GM23338 (cell line): ENCODE measurements around the gene DNAJB6. TPM values are rescaled to one million over a fixed set of nuclear protein-coding genes. Genes with fewer than 3 reads are reported as not detected.

Experiments
- ATAC-seq: fragments of 200-7000 bp; cut with Tn5 transposase; 3 replicates; pipeline ENCODE4 v1.9.1; 2020
- DNase-seq: peaks from one replicate; pipeline ENCODE4 v3.0.0-alpha.2; 2015; ENCODE audit warnings: low spot score
- H2AFZ ChIP-seq: fragments of 200-600 bp; sonication (generic); 2 replicates; pipeline ENCODE4 v1.8.0; 2016; ENCODE audit warnings: antibody characterized with exemption, mild to moderate bottlenecking, moderate library complexity
- H3F3A ChIP-seq: fragments of 200-600 bp; sonication (generic); replicated peaks from 2 replicates; pipeline ENCODE4 v1.8.0; 2017; ENCODE audit warnings: antibody characterized with exemption, mixed run types, low read depth
- H3K27ac ChIP-seq: fragments of 200-600 bp; sonication (generic); 2 replicates; pipeline ENCODE4 v1.6.1; 2016; ENCODE audit warnings: low read depth
- H3K27me3 ChIP-seq: fragments of 200-600 bp; sonication (generic); 2 replicates; pipeline ENCODE4 v1.8.0; 2016; ENCODE audit warnings: mild to moderate bottlenecking, mixed run types, moderate library complexity; ENCODE audit not compliant: insufficient read depth
- H3K36me3 ChIP-seq: fragments of 200-600 bp; sonication (generic); 2 replicates; pipeline ENCODE4 v1.8.0; 2016; ENCODE audit warnings: mild to moderate bottlenecking; ENCODE audit not compliant: insufficient read depth
- H3K4me1 ChIP-seq: fragments of 200-600 bp; sonication (generic); 2 replicates; pipeline ENCODE4 v1.8.0; 2016; ENCODE audit warnings: mild to moderate bottlenecking, moderate library complexity; ENCODE audit not compliant: insufficient read depth
- H3K4me2 ChIP-seq: fragments of 200-600 bp; sonication (generic); 2 replicates; pipeline ENCODE4 v1.7.1; 2017; ENCODE audit warnings: mixed run types
- H3K4me3 ChIP-seq: fragments of 200-600 bp; sonication (generic); 2 replicates; pipeline ENCODE4 v1.6.1; 2016; ENCODE audit warnings: mixed run types
- H3K79me2 ChIP-seq: fragments of 200-600 bp; sonication (generic); replicated peaks from 2 replicates; pipeline ENCODE4 v1.8.0; 2017; ENCODE audit warnings: mild to moderate bottlenecking; ENCODE audit not compliant: insufficient read depth
- H3K9me2 ChIP-seq: fragments of 200-600 bp; sonication (generic); 2 replicates; pipeline ENCODE4 v1.8.0; 2017; ENCODE audit not compliant: insufficient read depth
- H4K20me1 ChIP-seq: fragments of 200-600 bp; sonication (generic); replicated peaks from 2 replicates; pipeline ENCODE4 v1.8.0; 2017; ENCODE audit warnings: mild to moderate bottlenecking; ENCODE audit not compliant: insufficient read depth
- H3K27ac Mint-ChIP-seq: 2 replicates; pipeline ENCODE4 v1.8.0; 2020; ENCODE audit warnings: inconsistent platforms, mild to moderate bottlenecking, moderate library complexity, mixed read lengths
- H3K27me3 Mint-ChIP-seq: 3 replicates; pipeline ENCODE4 v1.8.0; 2022; ENCODE audit warnings: low read depth, mild to moderate bottlenecking, moderate library complexity, mixed read lengths, inconsistent platforms; ENCODE audit not compliant: insufficient read depth, poor library complexity
- H3K36me3 Mint-ChIP-seq: 3 replicates; pipeline ENCODE4 v1.8.0; 2021; ENCODE audit warnings: low read depth, mild to moderate bottlenecking, inconsistent platforms, moderate library complexity, mixed read lengths
- H3K4me1 Mint-ChIP-seq: 3 replicates; pipeline ENCODE4 v1.8.0; 2020; ENCODE audit warnings: mild to moderate bottlenecking, inconsistent platforms, mixed read lengths
- H3K4me3 Mint-ChIP-seq: 3 replicates; pipeline ENCODE4 v1.8.0; 2021; ENCODE audit warnings: moderate library complexity, mild to moderate bottlenecking, inconsistent platforms, mixed read lengths
- H3K9me3 Mint-ChIP-seq: 3 replicates; pipeline ENCODE4 v1.8.0; 2020; ENCODE audit warnings: moderate library complexity, mild to moderate bottlenecking, inconsistent platforms, mixed read lengths
- CREB1 ChIP-seq: fragments of 250-450 bp; sonication (Bioruptor Pico); IDR thresholded peaks from 2 replicates; pipeline ENCODE4 v1.5.0; 2020; ENCODE audit warnings: low read depth, mild to moderate bottlenecking, moderate library complexity
- EZH2 ChIP-seq: fragments of 200-600 bp; sonication (generic); IDR thresholded peaks from one replicate; pipeline ENCODE4 v1.8.0; 2017; ENCODE audit warnings: antibody characterized with exemption, mild to moderate bottlenecking, low read depth; ENCODE audit not compliant: unreplicated experiment
- EZH2phosphoT487 ChIP-seq: fragments of 200-600 bp; sonication (generic); IDR thresholded peaks from one replicate; pipeline ENCODE4 v1.8.1; 2018; ENCODE audit warnings: antibody characterized with exemption; ENCODE audit not compliant: unreplicated experiment
- JUNB ChIP-seq: IDR thresholded peaks from one replicate; pipeline ENCODE4 v1.6.1; 2016; ENCODE audit warnings: antibody characterized with exemption; ENCODE audit not compliant: unreplicated experiment
- NANOG ChIP-seq: IDR thresholded peaks from 2 replicates; pipeline ENCODE4 v1.6.1; 2016; ENCODE audit warnings: antibody characterized with exemption, borderline replicate concordance
- POLR2AphosphoS5 ChIP-seq: IDR thresholded peaks from 2 replicates; pipeline ENCODE4 v1.6.1; 2016; ENCODE audit warnings: antibody characterized with exemption, low read depth
- STAT1 ChIP-seq: IDR thresholded peaks from one replicate; pipeline ENCODE4 v1.6.1; 2016; ENCODE audit warnings: antibody characterized with exemption; ENCODE audit not compliant: unreplicated experiment
- ZNF114 ChIP-seq: fragments of 250-450 bp; sonication (Bioruptor Pico); IDR thresholded peaks from 2 replicates; pipeline ENCODE4 v1.5.0; 2020; ENCODE audit warnings: mild to moderate bottlenecking, moderate library complexity
- ZNF331 ChIP-seq: fragments of 250-450 bp; sonication (Bioruptor Pico); IDR thresholded peaks from 2 replicates; pipeline ENCODE4 v1.5.0; 2020; ENCODE audit warnings: low read depth, mild to moderate bottlenecking, moderate library complexity
- polyA plus RNA-seq: library from polyadenylated mRNA; unstranded; fragments of >200 nt; fragmentation: Nextera tagmentation; extraction: Ambion mirVana; gene quantifications from 2 replicates; pipeline ENCODE4 v1.2.1, GENCODE V29; 2016
- total RNA-seq: library from RNA; depleted of rRNA; stranded (reverse); fragments of >200 nt; shearing (Covaris generic); gene quantifications from 2 replicates; pipeline ENCODE4 v1.2.3, GENCODE V29; 2014
- TF ChIP-seq, protein P1 (sequence below), 2 experiments: fragments of 200-600 bp in 1 of 2; sonication (generic) in 1 of 2; conservative IDR thresholded peaks; 2 replicates each; pipeline versions ENCODE4 v1.5.1 to v1.6.1; 2016 to 2017; ENCODE audit warnings: antibody characterized with exemption in 2 of 2, low read depth in 2 of 2, mild to moderate bottlenecking in 2 of 2, moderate library complexity in 1 of 2
- TF ChIP-seq, protein P2 (sequence below): IDR thresholded peaks from one replicate; pipeline ENCODE4 v1.6.1; 2018; ENCODE audit warnings: antibody characterized with exemption; ENCODE audit not compliant: unreplicated experiment
- TF ChIP-seq, protein P3 (sequence below): fragments of 250-450 bp; sonication (Bioruptor Pico); IDR thresholded peaks from 2 replicates; pipeline ENCODE4 v1.5.0; 2020; ENCODE audit warnings: mild to moderate bottlenecking, moderate library complexity
- TF ChIP-seq, protein P4 (sequence below): IDR thresholded peaks from 2 replicates; pipeline ENCODE4 v1.6.1; 2016; ENCODE audit warnings: antibody characterized with exemption

The DNAJB6 gene
- total and polyA plus RNA-seq, 2 experiments from 2014 or later = 308 to 322 TPM

DNA sequence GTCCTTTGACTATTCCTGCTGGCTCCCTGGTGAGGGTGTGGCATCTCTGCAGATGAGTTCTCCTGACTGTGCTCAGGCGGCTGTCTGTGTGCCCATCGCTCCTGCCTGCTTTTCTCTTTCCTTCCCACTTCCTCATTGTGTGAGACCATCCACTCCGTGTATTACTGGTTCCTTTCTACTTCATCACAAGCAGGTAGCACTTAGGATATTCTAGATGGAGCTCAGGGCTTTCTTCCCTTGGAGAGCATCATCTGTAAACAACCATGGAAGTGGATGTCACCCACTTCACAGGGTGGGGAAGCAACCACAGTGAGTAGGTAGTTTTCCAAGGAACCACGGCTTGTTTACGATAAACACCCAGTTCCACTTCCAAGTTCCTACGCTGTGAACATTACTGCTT is 15.7 kb downstream of the DNAJB6 start:
- peaks cover 98% of the 10 kb centered on the region for H3K4me1 ChIP-seq
- H3K27me3 ChIP-seq = no peaks in the 10 kb centered on the region
- no peak overlapping the region; the same call in 2 of the 3 replicates for H3K4me3 Mint-ChIP-seq
- no peak for TF ChIP-seq EZH2
- TF ChIP-seq ZNF331 (CRISPR knock-in tag) = no peak
- TF ChIP-seq, protein P1, sequence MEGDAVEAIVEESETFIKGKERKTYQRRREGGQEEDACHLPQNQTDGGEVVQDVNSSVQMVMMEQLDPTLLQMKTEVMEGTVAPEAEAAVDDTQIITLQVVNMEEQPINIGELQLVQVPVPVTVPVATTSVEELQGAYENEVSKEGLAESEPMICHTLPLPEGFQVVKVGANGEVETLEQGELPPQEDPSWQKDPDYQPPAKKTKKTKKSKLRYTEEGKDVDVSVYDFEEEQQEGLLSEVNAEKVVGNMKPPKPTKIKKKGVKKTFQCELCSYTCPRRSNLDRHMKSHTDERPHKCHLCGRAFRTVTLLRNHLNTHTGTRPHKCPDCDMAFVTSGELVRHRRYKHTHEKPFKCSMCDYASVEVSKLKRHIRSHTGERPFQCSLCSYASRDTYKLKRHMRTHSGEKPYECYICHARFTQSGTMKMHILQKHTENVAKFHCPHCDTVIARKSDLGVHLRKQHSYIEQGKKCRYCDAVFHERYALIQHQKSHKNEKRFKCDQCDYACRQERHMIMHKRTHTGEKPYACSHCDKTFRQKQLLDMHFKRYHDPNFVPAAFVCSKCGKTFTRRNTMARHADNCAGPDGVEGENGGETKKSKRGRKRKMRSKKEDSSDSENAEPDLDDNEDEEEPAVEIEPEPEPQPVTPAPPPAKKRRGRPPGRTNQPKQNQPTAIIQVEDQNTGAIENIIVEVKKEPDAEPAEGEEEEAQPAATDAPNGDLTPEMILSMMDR (conservative IDR thresholded peaks at IDR 0.05; ENCODE audit: low read depth in 2 of 2) = no peak
- TF ChIP-seq NANOG = no peak
- TF ChIP-seq, protein P2, sequence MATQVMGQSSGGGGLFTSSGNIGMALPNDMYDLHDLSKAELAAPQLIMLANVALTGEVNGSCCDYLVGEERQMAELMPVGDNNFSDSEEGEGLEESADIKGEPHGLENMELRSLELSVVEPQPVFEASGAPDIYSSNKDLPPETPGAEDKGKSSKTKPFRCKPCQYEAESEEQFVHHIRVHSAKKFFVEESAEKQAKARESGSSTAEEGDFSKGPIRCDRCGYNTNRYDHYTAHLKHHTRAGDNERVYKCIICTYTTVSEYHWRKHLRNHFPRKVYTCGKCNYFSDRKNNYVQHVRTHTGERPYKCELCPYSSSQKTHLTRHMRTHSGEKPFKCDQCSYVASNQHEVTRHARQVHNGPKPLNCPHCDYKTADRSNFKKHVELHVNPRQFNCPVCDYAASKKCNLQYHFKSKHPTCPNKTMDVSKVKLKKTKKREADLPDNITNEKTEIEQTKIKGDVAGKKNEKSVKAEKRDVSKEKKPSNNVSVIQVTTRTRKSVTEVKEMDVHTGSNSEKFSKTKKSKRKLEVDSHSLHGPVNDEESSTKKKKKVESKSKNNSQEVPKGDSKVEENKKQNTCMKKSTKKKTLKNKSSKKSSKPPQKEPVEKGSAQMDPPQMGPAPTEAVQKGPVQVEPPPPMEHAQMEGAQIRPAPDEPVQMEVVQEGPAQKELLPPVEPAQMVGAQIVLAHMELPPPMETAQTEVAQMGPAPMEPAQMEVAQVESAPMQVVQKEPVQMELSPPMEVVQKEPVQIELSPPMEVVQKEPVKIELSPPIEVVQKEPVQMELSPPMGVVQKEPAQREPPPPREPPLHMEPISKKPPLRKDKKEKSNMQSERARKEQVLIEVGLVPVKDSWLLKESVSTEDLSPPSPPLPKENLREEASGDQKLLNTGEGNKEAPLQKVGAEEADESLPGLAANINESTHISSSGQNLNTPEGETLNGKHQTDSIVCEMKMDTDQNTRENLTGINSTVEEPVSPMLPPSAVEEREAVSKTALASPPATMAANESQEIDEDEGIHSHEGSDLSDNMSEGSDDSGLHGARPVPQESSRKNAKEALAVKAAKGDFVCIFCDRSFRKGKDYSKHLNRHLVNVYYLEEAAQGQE = no peak
- TF ChIP-seq, protein P3, sequence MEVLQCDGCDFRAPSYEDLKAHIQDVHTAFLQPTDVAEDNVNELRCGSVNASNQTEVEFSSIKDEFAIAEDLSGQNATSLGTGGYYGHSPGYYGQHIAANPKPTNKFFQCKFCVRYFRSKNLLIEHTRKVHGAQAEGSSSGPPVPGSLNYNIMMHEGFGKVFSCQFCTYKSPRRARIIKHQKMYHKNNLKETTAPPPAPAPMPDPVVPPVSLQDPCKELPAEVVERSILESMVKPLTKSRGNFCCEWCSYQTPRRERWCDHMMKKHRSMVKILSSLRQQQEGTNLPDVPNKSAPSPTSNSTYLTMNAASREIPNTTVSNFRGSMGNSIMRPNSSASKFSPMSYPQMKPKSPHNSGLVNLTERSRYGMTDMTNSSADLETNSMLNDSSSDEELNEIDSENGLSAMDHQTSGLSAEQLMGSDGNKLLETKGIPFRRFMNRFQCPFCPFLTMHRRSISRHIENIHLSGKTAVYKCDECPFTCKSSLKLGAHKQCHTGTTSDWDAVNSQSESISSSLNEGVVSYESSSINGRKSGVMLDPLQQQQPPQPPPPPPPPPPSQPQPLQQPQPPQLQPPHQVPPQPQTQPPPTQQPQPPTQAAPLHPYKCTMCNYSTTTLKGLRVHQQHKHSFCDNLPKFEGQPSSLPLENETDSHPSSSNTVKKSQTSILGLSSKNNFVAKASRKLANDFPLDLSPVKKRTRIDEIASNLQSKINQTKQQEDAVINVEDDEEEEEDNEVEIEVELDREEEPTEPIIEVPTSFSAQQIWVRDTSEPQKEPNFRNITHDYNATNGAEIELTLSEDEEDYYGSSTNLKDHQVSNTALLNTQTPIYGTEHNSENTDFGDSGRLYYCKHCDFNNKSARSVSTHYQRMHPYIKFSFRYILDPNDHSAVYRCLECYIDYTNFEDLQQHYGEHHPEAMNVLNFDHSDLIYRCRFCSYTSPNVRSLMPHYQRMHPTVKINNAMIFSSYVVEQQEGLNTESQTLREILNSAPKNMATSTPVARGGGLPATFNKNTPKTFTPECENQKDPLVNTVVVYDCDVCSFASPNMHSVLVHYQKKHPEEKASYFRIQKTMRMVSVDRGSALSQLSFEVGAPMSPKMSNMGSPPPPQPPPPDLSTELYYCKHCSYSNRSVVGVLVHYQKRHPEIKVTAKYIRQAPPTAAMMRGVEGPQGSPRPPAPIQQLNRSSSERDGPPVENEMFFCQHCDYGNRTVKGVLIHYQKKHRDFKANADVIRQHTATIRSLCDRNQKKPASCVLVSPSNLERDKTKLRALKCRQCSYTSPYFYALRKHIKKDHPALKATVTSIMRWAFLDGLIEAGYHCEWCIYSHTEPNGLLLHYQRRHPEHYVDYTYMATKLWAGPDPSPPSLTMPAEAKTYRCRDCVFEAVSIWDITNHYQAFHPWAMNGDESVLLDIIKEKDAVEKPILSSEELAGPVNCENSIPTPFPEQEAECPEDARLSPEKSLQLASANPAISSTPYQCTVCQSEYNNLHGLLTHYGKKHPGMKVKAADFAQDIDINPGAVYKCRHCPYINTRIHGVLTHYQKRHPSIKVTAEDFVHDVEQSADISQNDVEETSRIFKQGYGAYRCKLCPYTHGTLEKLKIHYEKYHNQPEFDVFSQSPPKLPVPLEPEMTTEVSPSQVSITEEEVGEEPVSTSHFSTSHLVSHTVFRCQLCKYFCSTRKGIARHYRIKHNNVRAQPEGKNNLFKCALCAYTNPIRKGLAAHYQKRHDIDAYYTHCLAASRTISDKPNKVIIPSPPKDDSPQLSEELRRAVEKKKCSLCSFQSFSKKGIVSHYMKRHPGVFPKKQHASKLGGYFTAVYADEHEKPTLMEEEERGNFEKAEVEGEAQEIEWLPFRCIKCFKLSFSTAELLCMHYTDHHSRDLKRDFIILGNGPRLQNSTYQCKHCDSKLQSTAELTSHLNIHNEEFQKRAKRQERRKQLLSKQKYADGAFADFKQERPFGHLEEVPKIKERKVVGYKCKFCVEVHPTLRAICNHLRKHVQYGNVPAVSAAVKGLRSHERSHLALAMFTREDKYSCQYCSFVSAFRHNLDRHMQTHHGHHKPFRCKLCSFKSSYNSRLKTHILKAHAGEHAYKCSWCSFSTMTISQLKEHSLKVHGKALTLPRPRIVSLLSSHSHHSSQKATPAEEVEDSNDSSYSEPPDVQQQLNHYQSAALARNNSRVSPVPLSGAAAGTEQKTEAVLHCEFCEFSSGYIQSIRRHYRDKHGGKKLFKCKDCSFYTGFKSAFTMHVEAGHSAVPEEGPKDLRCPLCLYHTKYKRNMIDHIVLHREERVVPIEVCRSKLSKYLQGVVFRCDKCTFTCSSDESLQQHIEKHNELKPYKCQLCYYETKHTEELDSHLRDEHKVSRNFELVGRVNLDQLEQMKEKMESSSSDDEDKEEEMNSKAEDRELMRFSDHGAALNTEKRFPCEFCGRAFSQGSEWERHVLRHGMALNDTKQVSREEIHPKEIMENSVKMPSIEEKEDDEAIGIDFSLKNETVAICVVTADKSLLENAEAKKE (CRISPR knock-in tag) = no peak
- TF ChIP-seq ZNF114 = no peak
- TF ChIP-seq EZH2phosphoT487 = no peak
- no peak for TF ChIP-seq POLR2AphosphoS5
- no peak for TF ChIP-seq CREB1
- TF ChIP-seq STAT1 = no peak
- TF ChIP-seq JUNB = no peak
- TF ChIP-seq, protein P4, sequence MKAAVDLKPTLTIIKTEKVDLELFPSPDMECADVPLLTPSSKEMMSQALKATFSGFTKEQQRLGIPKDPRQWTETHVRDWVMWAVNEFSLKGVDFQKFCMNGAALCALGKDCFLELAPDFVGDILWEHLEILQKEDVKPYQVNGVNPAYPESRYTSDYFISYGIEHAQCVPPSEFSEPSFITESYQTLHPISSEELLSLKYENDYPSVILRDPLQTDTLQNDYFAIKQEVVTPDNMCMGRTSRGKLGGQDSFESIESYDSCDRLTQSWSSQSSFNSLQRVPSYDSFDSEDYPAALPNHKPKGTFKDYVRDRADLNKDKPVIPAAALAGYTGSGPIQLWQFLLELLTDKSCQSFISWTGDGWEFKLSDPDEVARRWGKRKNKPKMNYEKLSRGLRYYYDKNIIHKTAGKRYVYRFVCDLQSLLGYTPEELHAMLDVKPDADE = no peak
- H3K4me2 ChIP-seq = peak overlapping the region; percentile 49
- ATAC-seq (no peak), DNase-seq (no peak)
- H3K36me3 ChIP-seq = no peaks in the 10 kb centered on the region
- H4K20me1 ChIP-seq = peaks cover 95% of the 10 kb centered on the region
- no peak overlapping the region for H2AFZ ChIP-seq
- H3K27me3 Mint-ChIP-seq = peaks cover 7% of the 10 kb centered on the region
- peaks cover 23% of the 10 kb centered on the region for H3F3A ChIP-seq
- peaks cover 80% of the 10 kb centered on the region for H3K4me1 Mint-ChIP-seq
- H3K27ac ChIP-seq = peak overlapping the region; percentile 8; the same call in 1 of the 2 replicates
- no peak overlapping the region for H3K27ac Mint-ChIP-seq
- no peaks in the 10 kb centered on the region for H3K9me2 ChIP-seq
- peak overlapping the region; percentile 28; the same call in 1 of the 2 replicates for H3K4me3 ChIP-seq
- peaks cover 36% of the 10 kb centered on the region for H3K36me3 Mint-ChIP-seq
- peaks cover 100% of the 10 kb centered on the region for H3K79me2 ChIP-seq
- H3K9me3 Mint-ChIP-seq = no peaks in the 10 kb centered on the region
